HK-2 (cell line): Measurements from ENCODE around the gene NPAS3.

ENCODE experiments used
- DNase-seq: peaks from one replicate; pipeline ENCODE4 v3.0.0-alpha.2; 2018; ENCODE audit not compliant: unreplicated experiment

Gene NPAS3

DNA sequence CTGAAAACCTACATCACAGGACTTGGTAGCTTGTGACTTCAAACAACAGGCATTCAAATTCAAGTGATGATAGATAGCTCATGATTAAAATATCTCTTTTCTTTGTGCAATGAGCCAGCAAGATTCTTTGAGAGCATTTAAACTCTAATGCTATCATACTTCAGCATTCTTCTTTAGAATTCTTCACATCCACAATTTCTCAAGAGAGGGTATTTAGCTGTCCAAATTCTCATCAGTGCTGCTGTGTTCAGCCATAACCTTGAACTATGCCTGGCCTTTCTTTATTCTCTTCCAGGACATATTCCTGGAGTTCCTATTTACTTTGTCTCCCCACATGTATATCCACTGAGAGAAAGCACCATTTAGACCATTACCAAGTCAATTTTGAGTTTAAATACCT, 691.1 kb downstream of the NPAS3 start:
- DNase-seq: no peak

DNA sequence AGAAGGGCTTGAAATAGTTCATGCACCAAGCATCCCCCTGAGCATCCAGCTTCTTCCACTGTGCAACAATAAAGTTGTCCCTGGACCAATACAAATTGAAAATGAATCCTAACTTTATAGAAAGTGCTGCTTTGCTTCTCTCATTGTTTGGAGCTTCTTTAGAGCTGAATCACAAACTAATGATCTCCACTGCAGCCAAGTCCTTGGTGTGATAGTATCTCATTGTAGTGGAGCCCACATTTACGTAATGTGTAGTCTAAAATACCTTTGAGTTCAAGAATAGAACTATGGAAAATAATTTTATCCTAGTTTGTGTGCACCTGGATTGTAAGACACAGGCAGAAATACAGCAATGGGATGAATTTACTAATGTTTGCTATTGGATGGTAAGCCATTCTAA, 692.3 kb downstream of the NPAS3 start:
- no peak for DNase-seq

DNA sequence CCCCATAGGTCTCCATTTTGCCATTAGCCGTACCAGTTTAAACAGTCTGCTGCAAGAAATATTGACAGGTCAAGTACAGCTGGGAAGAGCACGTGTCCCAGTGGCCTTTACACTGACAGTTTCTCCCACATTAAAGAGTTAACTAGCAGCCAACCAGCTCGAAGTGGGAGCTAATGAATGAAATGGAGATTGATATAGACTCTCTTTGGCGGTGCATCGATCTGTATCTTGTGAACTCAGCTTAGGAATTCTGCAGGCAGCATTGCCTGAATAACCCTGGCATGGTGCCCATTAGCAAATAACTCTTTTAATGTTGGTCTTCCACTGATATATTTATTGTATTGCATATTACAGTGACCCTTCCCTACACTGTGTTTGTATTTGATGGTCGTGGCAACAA, 692.8 kb downstream of the NPAS3 start:
- no peak for DNase-seq

DNA sequence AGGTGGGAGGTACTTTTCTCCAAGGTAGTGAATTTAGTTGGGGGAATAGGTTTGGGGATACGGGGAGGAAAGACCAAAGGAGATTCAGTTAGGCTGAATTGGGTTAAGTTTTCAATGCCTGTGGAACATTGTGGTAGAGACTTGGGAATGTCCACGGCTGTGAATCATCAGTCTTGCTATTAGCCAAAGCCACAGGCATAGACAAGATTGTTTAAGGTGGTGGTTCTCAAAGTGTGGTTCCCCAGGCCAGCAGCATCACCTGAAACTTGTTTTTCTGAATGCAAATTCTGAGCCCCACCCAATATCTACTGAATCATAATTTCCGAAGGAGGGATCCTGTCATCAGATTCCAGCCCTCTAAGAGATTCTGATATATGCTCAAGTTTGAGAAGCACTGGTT, 696.0 kb downstream of the NPAS3 start:
- DNase-seq: no peak

DNA sequence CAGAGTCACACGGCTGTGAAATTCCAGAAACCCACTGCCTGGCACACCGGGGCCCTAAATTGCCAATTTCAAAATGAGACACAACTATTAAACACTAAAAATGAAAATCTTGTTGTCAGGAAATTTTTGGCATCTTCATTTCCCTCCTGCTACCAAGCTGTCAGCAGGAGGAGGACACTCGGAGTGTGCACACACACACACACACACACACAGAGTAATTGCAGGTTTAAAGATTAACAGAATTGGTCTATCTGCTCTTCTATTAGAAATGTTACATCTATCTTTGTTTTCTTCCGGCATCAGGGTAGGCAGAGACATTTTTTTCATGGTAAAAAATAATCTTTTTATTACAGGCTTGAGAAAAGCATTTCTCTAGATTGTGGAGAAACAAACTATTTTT, 698.0 kb downstream of the NPAS3 start:
- DNase-seq: no peak

DNA sequence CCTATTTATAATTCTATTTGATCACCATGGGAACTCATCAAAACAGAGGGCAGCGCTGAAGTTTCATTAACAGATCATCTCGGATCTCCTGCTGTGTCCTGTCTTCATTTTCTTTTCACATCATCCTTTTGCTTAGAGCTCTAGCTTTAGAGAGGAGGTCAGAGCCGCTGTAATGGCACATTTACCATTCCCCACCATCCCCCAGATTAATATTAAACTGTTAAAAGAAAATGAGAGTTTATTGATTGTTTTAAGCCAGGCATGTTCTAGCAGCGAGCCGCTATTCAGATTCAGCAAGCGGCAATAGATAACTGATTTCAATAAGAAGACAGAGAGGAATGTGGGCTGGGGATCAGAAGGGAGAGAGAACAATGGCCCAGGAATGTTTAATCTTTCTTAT, 703.4 kb downstream of the NPAS3 start:
- no peak for DNase-seq

DNA sequence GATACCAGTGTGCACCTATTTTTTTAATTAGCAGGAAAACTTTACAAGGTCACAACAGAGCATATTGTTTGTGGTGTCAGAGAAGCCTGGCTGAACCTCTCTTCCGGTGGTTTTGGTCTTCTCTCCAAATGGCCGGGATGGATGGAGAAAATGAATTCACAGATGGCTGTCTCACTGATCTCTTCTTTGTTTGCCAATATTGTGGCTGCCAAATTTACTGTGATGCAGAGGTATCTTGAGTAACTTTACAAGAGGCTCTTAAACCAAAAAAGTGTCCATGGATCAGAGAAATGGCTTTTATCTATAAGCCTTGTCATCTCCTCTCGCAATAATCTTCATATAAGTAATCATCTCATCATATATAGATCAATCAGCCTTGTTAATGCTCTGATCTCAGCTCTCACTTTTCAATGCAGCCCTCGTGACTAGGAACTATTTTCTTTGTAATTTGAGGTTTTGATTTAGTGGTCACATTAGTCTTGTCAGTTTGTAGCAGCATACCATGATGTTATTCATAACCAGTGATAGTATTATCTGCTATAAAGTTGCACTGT, 704.1 kb downstream of the NPAS3 start:
- no peak for DNase-seq

DNA sequence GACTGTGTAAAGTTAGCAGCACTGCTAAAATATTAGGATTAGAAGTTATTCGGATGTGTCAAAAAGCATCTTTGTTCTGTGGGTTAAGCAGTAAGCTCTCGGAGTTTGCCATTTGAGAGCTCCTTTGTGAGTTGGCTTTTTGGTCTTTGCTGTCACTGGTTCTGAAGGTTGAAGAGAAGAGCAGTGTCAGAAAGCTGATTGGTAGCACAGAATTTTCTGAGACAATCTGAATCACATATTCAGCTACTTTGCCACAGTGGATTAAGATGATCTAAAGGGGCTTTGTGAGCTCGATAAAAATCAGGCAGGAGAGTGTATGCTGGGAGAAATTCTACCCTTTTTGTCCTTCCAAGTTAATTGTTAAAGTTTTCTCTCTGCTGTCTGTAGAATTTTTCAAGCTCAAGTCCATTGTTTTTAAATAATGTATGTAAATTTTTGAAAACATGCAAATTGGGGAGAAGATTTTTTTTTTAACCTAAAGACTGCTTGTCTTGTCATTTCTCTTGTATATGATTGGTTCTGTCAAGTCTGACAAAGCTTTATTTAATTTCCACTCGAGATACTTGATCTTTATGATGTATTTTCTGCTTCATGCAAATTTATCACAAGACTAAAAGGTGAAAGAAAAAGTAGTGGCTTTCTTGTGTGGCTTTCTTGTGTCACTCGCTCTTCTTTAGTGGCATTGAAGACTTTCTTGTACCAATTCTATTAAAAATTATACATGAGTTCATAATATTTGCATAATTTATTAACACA, 704.9 kb downstream of the NPAS3 start:
- DNase-seq: no peak

DNA sequence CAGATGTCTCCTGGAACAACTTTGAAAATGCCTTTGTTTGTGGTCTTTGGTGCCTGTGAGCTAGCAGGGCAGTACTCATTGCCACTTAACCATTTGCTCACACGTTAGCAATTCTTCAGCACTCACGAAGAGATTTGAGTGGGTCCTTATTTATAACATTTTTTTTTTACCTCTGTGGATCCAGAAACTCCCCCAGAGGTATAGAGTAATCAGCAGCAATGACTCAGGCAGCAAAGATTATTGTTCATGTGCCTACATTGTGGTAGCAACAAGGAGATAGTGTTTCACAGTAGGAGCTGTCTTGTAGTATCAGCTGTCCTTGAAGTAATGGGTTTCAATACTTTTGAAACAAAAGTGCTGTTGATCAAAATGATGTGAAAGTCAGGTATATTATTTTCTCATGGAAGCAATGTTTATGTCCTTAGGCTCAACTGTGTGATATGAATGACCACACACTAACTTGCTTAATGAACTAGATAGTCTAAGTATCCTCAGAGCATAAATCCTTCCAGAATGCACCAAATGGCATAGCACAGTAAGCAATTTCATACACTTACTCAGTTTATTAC, 708.1 kb downstream of the NPAS3 start:
- DNase-seq: no peak

DNA sequence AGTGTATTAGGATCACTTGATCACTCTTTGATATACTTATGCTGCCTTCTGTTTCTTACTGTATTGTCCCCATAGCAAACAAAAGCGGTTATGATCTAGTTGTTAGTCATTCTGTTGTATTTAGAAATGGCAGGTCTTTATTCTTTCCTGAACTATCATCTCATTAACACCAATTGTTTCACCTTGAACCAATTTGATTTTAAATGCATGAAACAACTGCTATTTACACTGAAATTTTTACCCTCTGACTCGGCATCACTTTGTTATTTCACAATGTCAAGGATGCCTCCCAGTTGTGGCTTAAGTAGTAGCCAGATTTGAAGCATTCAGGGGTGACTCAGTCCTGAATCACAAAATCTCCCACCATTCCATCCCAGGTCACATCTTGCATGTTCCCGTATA, 708.7 kb downstream of the NPAS3 start:
- peak; percentile 22 for DNase-seq

DNA sequence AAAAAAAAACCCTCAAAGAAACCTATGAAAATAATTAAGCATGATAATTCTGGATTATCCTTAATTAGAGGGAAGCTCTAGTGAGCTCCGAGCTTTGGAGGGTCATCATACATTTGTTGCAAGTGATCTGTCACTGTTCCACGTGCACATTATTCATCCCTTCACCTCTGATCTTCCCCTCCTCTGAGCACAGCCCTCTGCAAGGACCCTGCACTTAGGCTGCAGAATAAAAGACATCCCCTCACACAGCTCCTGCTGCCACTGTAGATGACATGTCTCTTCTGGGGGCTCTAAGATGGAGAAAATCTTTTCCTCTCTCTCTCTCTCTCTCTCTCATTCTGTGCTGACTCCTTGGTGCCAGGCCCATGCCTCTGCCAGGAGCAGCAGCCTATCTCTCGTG, 711.8 kb downstream of the NPAS3 start:
- DNase-seq: no peak

DNA sequence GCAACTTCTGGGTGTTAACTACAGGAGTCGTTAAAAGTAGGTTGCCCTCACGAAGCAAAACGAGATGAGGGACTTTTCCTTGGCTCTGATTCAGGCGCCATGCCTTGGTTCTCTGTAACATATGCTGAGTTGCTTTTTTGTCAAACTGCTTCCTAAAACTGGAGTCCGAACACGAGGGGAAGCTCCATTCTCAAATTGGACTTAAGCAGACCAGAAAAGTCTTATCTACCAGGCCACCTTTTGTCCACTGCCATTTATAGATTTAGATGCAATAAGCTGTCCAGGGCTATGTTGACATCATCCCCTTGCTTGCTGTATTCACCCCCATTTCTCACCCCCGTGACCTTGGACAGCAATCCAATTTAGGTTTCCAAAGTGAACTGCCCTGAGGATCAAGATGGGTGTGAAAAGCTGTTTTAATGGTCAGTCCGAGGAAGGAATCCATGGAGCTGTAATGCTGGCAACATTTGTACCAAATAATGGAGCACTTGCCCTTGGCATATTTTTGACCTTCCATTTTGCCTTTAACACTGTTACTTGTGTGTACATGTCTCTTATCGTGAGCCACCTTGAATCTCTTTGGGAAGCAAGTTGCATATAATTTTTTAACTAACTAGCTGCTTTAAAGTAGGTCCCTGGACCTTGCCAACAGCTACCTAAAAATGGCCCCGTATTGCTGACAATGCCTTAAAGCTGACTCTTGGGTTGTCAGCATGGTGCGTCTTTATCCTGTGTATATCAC, 714.1 kb downstream of the NPAS3 start:
- no peak for DNase-seq

DNA sequence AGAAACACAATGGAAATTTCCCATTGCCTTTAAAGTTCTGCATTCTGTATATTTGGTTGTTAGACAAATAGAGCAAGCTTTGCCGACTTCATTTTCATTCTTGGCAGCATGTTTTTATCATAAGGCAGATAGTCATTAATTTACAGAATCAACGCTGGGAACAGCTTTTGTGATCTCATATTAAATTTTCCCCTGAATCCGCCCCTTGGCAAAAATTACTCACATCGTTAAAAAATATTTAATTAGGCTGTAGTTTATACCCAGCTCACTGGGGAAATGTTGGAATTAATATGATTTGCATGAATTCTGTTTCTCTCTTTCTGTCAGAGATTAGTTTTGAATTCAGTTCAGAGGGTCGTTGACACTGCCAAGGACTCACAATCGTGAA, 714.6 kb downstream of the NPAS3 start:
- DNase-seq: no peak

DNA sequence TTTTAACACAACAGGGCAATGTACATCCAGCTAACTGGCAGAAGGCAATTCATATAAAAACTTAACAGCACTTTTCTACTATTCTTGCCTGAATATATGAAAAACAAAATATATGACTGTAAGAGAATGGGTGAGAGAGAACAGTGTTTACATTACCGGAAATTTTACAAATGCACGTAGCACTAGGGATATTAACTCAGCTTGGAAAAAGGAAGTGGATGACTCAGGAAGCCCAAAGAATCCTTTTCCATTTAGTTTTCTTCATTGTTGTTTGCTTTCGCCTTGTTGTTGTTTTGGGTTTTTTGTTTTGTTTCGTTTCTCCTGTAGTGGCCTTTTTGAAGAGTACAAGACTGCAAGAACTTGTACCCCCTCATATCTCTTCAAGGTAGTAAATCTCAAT, 716.7 kb downstream of the NPAS3 start:
- DNase-seq: no peak

DNA sequence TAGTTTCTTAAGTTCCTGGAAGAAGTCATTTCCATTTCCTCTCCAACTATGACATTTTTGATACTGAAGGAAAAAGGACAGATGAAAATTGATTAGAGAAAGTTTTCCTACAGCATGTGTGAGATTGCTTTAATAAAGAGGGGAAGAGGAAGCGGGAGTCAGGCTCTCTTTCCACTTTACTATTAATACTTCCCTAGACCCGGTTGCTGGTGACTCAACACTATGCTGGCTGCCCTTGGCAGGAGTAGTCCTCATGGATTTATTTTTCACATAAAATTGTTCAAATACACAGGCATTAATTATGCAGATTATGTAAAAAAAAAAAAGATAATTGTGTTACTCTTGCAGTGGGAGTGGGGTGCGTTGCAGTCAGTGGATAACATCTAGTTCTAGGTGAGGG, 718.8 kb downstream of the NPAS3 start:
- no peak for DNase-seq

DNA sequence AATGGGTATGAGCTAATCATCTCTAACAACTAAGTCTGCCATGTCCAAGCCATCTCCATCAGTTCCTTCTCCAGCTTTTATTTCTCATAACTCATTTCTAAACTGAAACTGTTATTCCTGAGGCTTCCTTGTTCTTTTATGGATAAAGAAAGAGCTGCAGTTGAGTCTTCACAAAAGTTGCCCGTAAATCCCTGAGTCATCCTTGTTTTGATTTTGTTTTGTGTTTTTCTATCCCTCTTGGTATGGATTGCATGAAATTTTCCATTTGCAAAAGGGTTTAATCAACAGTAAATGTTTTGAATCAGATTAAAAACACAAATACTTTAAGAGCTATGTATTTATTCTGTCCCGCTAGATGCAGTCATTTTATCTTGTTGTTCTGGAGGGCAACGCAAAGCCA, 721.6 kb downstream of the NPAS3 start:
- DNase-seq: no peak

DNA sequence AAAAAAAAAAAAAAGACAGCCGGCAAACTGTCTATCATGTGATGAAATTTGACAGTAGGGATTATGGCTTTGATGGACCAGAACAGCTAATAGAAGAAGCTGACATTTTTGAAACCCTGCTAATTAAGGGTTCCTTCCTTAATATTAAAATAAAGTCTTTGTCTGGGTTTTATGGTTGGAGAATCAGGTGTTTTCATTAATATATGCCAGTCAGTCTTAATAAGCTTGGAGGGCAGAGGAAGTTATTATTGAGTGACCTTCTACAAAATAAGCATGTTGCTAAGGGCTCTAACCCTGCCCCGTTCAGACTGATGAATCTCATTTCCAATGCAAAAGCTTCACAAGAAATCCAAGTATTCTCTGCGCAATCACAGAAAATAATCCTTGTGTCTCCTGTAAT, 722.4 kb downstream of the NPAS3 start:
- DNase-seq: no peak

DNA sequence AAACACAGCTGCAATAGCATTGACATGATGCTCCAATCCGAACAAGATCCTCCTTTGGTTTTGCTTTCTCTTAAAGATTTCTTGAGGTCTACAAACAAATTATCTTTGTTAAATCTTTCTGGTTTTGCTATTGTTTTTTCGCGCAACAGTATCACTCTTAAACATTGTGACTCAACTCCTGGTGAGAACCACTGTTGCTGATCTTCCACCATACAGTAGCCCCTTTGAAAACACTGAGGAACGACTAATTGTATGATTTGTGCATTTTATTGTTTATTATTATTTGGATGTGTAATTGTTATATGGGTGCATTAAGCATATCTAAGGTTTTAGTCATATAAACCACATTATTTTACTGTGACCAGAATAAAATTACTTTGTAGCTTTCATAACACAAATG, 729.4 kb downstream of the NPAS3 start:
- no peak for DNase-seq

DNA sequence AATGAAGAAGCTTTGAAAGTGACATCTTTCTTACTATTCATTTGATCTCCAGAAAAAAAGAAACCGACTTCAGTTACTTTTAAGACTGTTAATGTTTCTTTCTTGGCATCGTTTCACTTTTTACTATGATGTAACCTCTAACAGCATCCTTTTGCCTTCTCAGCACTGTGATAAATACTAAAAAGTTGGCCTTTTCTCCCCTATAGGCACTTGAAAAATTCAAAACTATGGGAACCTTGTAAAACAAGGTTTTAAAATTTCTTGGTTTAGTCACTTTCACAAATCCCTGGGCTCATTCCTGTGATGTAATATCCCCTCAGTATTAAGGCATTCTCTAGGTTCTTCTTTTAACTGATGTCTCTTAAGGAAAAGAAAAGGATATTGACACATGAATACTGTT, 730.4 kb downstream of the NPAS3 start:
- no peak for DNase-seq

DNA sequence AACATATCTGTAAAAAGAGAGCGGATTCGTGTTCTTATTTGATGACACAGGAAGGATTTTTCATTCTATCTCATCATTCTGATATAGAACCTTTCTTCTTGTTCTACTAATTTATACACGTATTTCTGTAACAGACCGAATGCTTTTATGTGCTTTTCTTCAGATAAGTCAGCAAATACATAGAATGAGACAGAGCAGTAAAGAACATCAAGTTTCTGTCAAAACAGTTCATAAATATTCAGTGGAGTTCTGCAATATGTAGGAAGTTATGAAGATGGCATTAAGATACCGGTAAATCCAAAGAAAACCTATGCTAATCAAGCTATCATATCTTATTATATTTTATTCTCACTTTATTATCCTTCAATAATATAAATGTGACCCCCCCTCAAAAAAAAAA, 731.6 kb downstream of the NPAS3 start:
- no peak for DNase-seq

DNA sequence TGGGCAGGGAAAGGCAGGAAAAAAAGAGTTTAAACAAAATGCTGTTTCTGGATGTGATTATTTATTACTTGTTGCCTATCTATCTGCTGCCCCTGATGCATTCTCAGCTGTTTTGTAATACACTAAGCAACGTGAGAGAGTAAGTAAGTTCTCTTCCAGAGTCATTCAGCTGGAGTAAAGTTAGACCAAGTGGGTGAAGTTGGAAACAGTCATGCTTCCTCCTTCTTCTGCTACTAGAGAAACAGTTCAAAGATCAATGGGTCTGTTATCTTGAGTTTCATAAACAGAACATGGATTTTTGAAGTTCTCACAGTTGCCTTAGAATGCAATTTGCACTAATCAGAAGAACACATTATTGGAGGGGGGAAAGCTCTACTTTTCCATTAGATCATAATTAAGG, 732.9 kb downstream of the NPAS3 start:
- DNase-seq: no peak

DNA sequence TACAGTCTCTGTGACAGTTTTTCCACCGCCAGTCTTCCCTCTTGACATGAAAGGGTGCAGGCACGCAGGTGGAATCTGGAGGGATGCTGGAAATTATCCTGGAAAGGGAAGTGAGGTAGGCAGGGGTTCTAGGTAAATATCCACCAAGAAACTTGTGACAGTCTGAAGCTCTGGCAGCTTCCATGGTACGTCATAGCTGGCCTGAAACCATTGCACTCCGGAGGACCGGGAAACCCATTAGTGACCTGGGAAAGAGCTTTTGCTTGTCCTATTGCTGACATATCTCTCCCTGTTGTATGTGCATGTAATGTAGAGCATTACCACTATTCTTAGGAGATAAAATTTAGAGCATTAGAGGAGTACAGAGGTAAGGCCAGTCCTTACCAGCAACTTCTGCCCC, 736.2 kb downstream of the NPAS3 start:
- DNase-seq: no peak
